Lung microvascular endothelial cell (primary cell): Measurements from ENCODE around the gene BABAM2. TPM values are rescaled to one million over a fixed set of nuclear protein-coding genes. Genes with fewer than 3 reads are reported as not detected.
"Not testable (repeated sequence)": the region's sequence is repeated elsewhere in the genome, so short reads cannot be mapped to it uniquely, and the experiment has no call there.

Source experiments
- DNase-seq, 2 donors: peaks; one replicate each; pipeline versions ENCODE4 v3.0.0 to v3.0.0-alpha.2; 2010; ENCODE audit warnings: low read depth in 2 of 2
- total RNA-seq: library from RNA; depleted of rRNA; stranded (reverse); fragments of >200 nt; gene quantifications from 2 replicates; pipeline ENCODE4 v1.2.1, GENCODE V29; 2014

The BABAM2 gene
- total RNA-seq, 1 donor from 2014 or later = 14.7 TPM

- DNase-seq = peak in 1 of 2 donors; percentile 36
Observed at GRCh38 chr2:28021898-28022297, 131.4 kb downstream of the BABAM2 start.

GRCh38 chr2:28025123-28025522, 134.6 kb downstream of the BABAM2 start:
- no peak for DNase-seq

- DNase-seq = not testable (repeated sequence)
Observed at GRCh38 chr2:28026230-28026629, 135.7 kb downstream of the BABAM2 start.

GRCh38 chr2:28028025-28028424, 137.5 kb downstream of the BABAM2 start:
- no peak for DNase-seq

GRCh38 chr2:28030600-28030999, 140.1 kb downstream of the BABAM2 start:
- DNase-seq = peak; percentile 4 to 23

- no peak for DNase-seq
Observed at GRCh38 chr2:28032816-28033215, 142.3 kb downstream of the BABAM2 start.

GRCh38 chr2:28034696-28035095, 144.2 kb downstream of the BABAM2 start:
- DNase-seq = no peak

GRCh38 chr2:28035163-28035690, 144.7 kb downstream of the BABAM2 start:
- DNase-seq = no peak

GRCh38 chr2:28035816-28036215, 145.3 kb downstream of the BABAM2 start:
- peak; percentile 59 to 89 for DNase-seq

GRCh38 chr2:28036307-28036706, 145.8 kb downstream of the BABAM2 start:
- DNase-seq = peak; percentile 27 to 47

- DNase-seq = no peak
Observed at GRCh38 chr2:28038722-28039121, 148.2 kb downstream of the BABAM2 start.

GRCh38 chr2:28045676-28046351, 155.3 kb downstream of the BABAM2 start:
- DNase-seq = no peak

GRCh38 chr2:28046921-28047320, 156.4 kb downstream of the BABAM2 start:
- no peak for DNase-seq

- peak; percentile 25 to 44 for DNase-seq
Observed at GRCh38 chr2:28047681-28048080, 157.2 kb downstream of the BABAM2 start.

- peak in 1 of 2 donors; percentile 72 for DNase-seq
Observed at GRCh38 chr2:28048341-28048740, 157.8 kb downstream of the BABAM2 start.

GRCh38 chr2:28049416-28049815, 158.9 kb downstream of the BABAM2 start:
- DNase-seq = no peak

GRCh38 chr2:28049899-28050298, 159.4 kb downstream of the BABAM2 start:
- no peak for DNase-seq

GRCh38 chr2:28052691-28053090, 162.2 kb downstream of the BABAM2 start:
- DNase-seq = peak; percentile 29 to 42

- no peak for DNase-seq
Observed at GRCh38 chr2:28053597-28053996, 163.1 kb downstream of the BABAM2 start.

GRCh38 chr2:28054916-28055315, 164.4 kb downstream of the BABAM2 start:
- peak in 1 of 2 donors; percentile 19 for DNase-seq

- DNase-seq = peak in 1 of 2 donors; percentile 34
Observed at GRCh38 chr2:28055325-28055970, 164.9 kb downstream of the BABAM2 start.

- no peak for DNase-seq
Observed at GRCh38 chr2:28058791-28059190, 168.3 kb downstream of the BABAM2 start.

GRCh38 chr2:28062867-28063266, 172.3 kb downstream of the BABAM2 start:
- DNase-seq = no peak
